Endothelial cell of umbilical vein (primary cell): Measurements from ENCODE around the gene HTRA1. TPM values are rescaled to one million over a fixed set of nuclear protein-coding genes. Genes with fewer than 3 reads are reported as not detected.
A peak's percentile ranks its signal among the peaks of the same experiment; 100 is the strongest.

Source experiments
- BruUV-seq: library from RNA; stranded (reverse); fragments of 400-500 nt; replicated peaks from 2 replicates; lab custom pipeline; 2021; lab: Mats Ljungman, UMichigan
- CTCF ChIA-PET: fragments of 300-600, 350-600 bp; sonication (Branson Sonifier 250); formaldehyde crosslinking; loops from one replicate; lab custom pipeline; 2021; ENCODE audit warnings: antibody characterized with exemption, inconsistent platforms; lab: Charles Lee
- POLR2A ChIA-PET: fragments of 300-600, 350-600 bp; sonication (Branson Sonifier 250); formaldehyde crosslinking; loops from one replicate; lab custom pipeline; 2021; ENCODE audit warnings: antibody characterized with exemption, inconsistent platforms; lab: Charles Lee
- DNase-seq: peaks from one replicate; pipeline ENCODE4 v3.0.0-alpha.2; 2011; ENCODE audit warnings: low read depth, low spot score
- FAIRE-seq: peaks from 2 replicates; lab custom pipeline; 2011; peaks lifted over from hg19 to GRCh38; lab: Jason Lieb, UNC
- H2AFZ ChIP-seq: 2 replicates; pipeline ENCODE4 v1.6.0; 2012; ENCODE audit warnings: low read depth, low read length, control low read depth, inconsistent platforms
- H3K27ac ChIP-seq: 2 replicates; pipeline ENCODE4 v1.5.1; 2011; ENCODE audit warnings: low read depth, mild to moderate bottlenecking, control low read depth, low read length, moderate library complexity; ENCODE audit not compliant: insufficient read depth
- H3K27me3 ChIP-seq, 2 experiments: 2 replicates each; pipeline versions ENCODE4 v1.6.0 to v1.6.1; 2011; ENCODE audit warnings: low read length in 2 of 2, mixed read lengths in 1 of 2; ENCODE audit not compliant: control insufficient read depth in 2 of 2, insufficient read depth in 2 of 2
- H3K36me3 ChIP-seq, 2 experiments: 2 replicates in 1 of 2; 3 replicates in 1 of 2; pipeline ENCODE4 v1.5.1; 2011; ENCODE audit warnings: low read length in 2 of 2, mild to moderate bottlenecking in 1 of 2, moderate library complexity in 1 of 2; ENCODE audit not compliant: control insufficient read depth in 2 of 2, insufficient read depth in 2 of 2; ENCODE audit errors: extremely low read depth in 1 of 2
- H3K4me1 ChIP-seq: 3 replicates; pipeline ENCODE4 v1.5.1; 2011; ENCODE audit warnings: mild to moderate bottlenecking, low read length; ENCODE audit not compliant: control insufficient read depth, insufficient read depth; ENCODE audit errors: extremely low read depth
- H3K4me2 ChIP-seq: 2 replicates; pipeline ENCODE4 v1.6.1; 2011; ENCODE audit warnings: low read length, control low read depth, mixed read lengths; ENCODE audit not compliant: insufficient read depth
- H3K4me3 ChIP-seq, 3 experiments: fragments of 200-600 bp in 1 of 3; sonication (generic), shearing (Covaris generic) in 1 of 3; replicated peaks in 1 of 3; 2 replicates each; pipeline ENCODE4 v1.5.1; 2011 to 2016; ENCODE audit warnings: control low read depth in 3 of 3, low read length in 3 of 3, mild to moderate bottlenecking in 2 of 3, inconsistent platforms in 1 of 3, low read depth in 1 of 3, moderate library complexity in 1 of 3; ENCODE audit not compliant: insufficient read depth in 1 of 3
- H3K79me2 ChIP-seq: 2 replicates; pipeline ENCODE4 v1.6.0; 2012; ENCODE audit warnings: low read length, inconsistent platforms; ENCODE audit not compliant: control insufficient read depth, insufficient read depth
- H3K9ac ChIP-seq: replicated peaks from 2 replicates; pipeline ENCODE3; 2011; ENCODE audit warnings: low read length, control low read depth; ENCODE audit not compliant: insufficient read depth; ENCODE audit errors: extremely low read depth
- H3K9me1 ChIP-seq: replicated peaks from 3 replicates; pipeline ENCODE4 v1.6.0; 2011; ENCODE audit warnings: mild to moderate bottlenecking, low read length; ENCODE audit not compliant: control insufficient read depth, insufficient read depth; ENCODE audit errors: extremely low read depth
- H3K9me3 ChIP-seq: replicated peaks from 2 replicates; pipeline ENCODE4 v1.5.1; 2012; ENCODE audit warnings: low read length, inconsistent platforms; ENCODE audit not compliant: control insufficient read depth, insufficient read depth
- H4K20me1 ChIP-seq: replicated peaks from 2 replicates; pipeline ENCODE3; 2011; ENCODE audit warnings: mild to moderate bottlenecking, low read length; ENCODE audit not compliant: control insufficient read depth, insufficient read depth; ENCODE audit errors: extremely low read depth
- GATA2 ChIP-seq: IDR thresholded peaks from 2 replicates; pipeline ENCODE4 v1.7.0; 2011; ENCODE audit warnings: low read depth, mild to moderate bottlenecking, moderate library complexity, mixed read lengths, low read length; ENCODE audit not compliant: insufficient read length, insufficient read depth
- dilution Hi-C: fragments of 300-500 bp; cut with MboI; formaldehyde crosslinking; loops from one replicate; pipeline ENCODE4 v1.15.0; 2019; ENCODE audit warnings: low sequenced_read_pairs; ENCODE audit not compliant: extremely low pct_ligation_motif_present
- intact Hi-C: fragments of 100-400 bp; cut with micrococcal nuclease; formaldehyde crosslinking; loops from one replicate; pipeline ENCODE4 v1.10.0; 2022
- polyA plus RNA-seq, 4 experiments: library from polyadenylated mRNA; depleted of rRNA in 3 of 4; stranded (reverse) in 3 of 4; unstranded in 1 of 4; fragments of >200 nt; gene quantifications; 2 replicates each; pipeline versions ENCODE4 v1.2.1 to v1.2.3, GENCODE V29; 2011 to 2012; ENCODE audit warnings: missing spikeins in 1 of 4
- total RNA-seq: library from RNA; stranded (reverse); gene quantifications from 2 replicates; pipeline ENCODE4 v1.2.3, GENCODE V29; 2021
- TF ChIP-seq, protein P1 (sequence below): IDR thresholded peaks from 2 replicates; pipeline ENCODE4 v1.6.1; 2011; ENCODE audit not compliant: insufficient read depth, insufficient read length

Gene HTRA1
- total and polyA plus RNA-seq, 2 donors (not counting 3 experiments of a cell fraction or from before 2014, with no cell fraction given) = 192 to 270 TPM

- H3K36me3 ChIP-seq = no peaks in the 10 kb centered on the region
- H3K4me3 ChIP-seq = no peak overlapping the region
- no peak for TF ChIP-seq GATA2
- TF ChIP-seq, protein P1, sequence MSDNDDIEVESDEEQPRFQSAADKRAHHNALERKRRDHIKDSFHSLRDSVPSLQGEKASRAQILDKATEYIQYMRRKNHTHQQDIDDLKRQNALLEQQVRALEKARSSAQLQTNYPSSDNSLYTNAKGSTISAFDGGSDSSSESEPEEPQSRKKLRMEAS = peak; percentile 19
- POLR2A ChIA-PET = no interaction called here
- DNase-seq = no peak
- BruUV-seq = no TSS peak
- CTCF ChIA-PET = interaction anchor here (1.0 to 1.8 kb wide), 3 partner anchors 15 to 111 kb away, joined by 3 to 9 read pairs (median 8); no protein-coding TSS in a partner anchor
- no peaks in the 10 kb centered on the region for H4K20me1 ChIP-seq
- no peaks in the 10 kb centered on the region for H3K9me1 ChIP-seq
- no peak overlapping the region for H2AFZ ChIP-seq
- H3K27ac ChIP-seq = no peak overlapping the region
- no peaks in the 10 kb centered on the region for H3K79me2 ChIP-seq
- dilution Hi-C loops = no loop called here
- FAIRE-seq = no peak
- no peak overlapping the region for H3K9ac ChIP-seq
- no peaks in the 10 kb centered on the region for H3K27me3 ChIP-seq
- no peaks in the 10 kb centered on the region for H3K9me3 ChIP-seq
- intact Hi-C loops = no loop called here
- no peak overlapping the region for H3K4me2 ChIP-seq
- H3K4me1 ChIP-seq = no peaks in the 10 kb centered on the region
These were observed 89.1 kb downstream of the HTRA1 start for GRCh38 chr10:122550427-122550826.

- Histone ChIP-seq H3K27me3 (no peaks in the 10 kb centered on the region), H3K4me2 (no peak overlapping the region), H3K9me3 (no peaks in the 10 kb centered on the region), H3K9ac (no peak overlapping the region), H3K9me1 (no peaks in the 10 kb centered on the region), H4K20me1 (no peaks in the 10 kb centered on the region), H2AFZ (no peak overlapping the region), H3K79me2 (no peaks in the 10 kb centered on the region), H3K27ac (no peak overlapping the region), H3K4me1 (no peaks in the 10 kb centered on the region), H3K36me3 (no peaks in the 10 kb centered on the region), H3K4me3 (no peak overlapping the region)
- ChIA-PET POLR2A (no interaction called here), CTCF (interaction anchor here (1.0 to 1.1 kb wide), 2 partner anchors 14 to 112 kb away, joined by 3 to 8 read pairs; no protein-coding TSS in a partner anchor)
- dilution Hi-C loops = no loop called here
- DNase-seq (no peak), FAIRE-seq (no peak)
- intact Hi-C loops = no loop called here
- no peak for TF ChIP-seq GATA2
- BruUV-seq = no TSS peak
These were observed 89.6 kb downstream of the HTRA1 start for GRCh38 chr10:122550983-122551382.
